Spleen (tissue), 13 donors: ENCODE measurements around the gene LTF. TPM values are rescaled to one million over a fixed set of nuclear protein-coding genes. Genes with fewer than 3 reads are reported as not detected.

ENCODE experiments used
- DNase-seq: peaks from one replicate; pipeline ENCODE4 v3.0.0-alpha.2; 2020
- H3K27ac ChIP-seq, 8 donors: fragments of 200-600 bp; sonication (generic) in 7 of 8; 1 replicate in 4 of 8; 2 replicates in 4 of 8; pipeline versions ENCODE4 v1.5.0 to v1.8.0; 2016 to 2021; ENCODE audit warnings: inconsistent platforms in 4 of 8, mild to moderate bottlenecking in 4 of 8, moderate library complexity in 1 of 8
- H3K27me3 ChIP-seq, 7 donors: fragments of 200-600 bp; sonication (generic) in 6 of 7; replicated peaks in 1 of 7; 1 replicate in 4 of 7; 2 replicates in 3 of 7; pipeline versions ENCODE4 v1.5.0 to v1.8.0; 2016 to 2021; ENCODE audit warnings: inconsistent platforms in 3 of 7, mild to moderate bottlenecking in 1 of 7
- H3K36me3 ChIP-seq, 6 donors: fragments of 200-600 bp; sonication (generic) in 5 of 6; 1 replicate in 4 of 6; 2 replicates in 2 of 6; pipeline versions ENCODE4 v1.5.0 to v1.8.0; 2016 to 2021; ENCODE audit warnings: inconsistent platforms in 2 of 6
- H3K4me1 ChIP-seq, 6 donors: fragments of 200-600 bp; sonication (generic) in 5 of 6; 1 replicate in 3 of 6; 2 replicates in 3 of 6; pipeline versions ENCODE4 v1.5.0 to v1.8.0; 2016 to 2021; ENCODE audit warnings: inconsistent platforms in 3 of 6
- H3K4me3 ChIP-seq, 8 donors: fragments of 200-600 bp; sonication (generic) in 7 of 8; 1 replicate in 4 of 8; 2 replicates in 4 of 8; pipeline versions ENCODE4 v1.5.0 to v1.8.0; 2016 to 2021; ENCODE audit warnings: inconsistent platforms in 4 of 8, mild to moderate bottlenecking in 4 of 8, moderate library complexity in 2 of 8
- H3K9me3 ChIP-seq, 8 donors: fragments of 200-600 bp; sonication (generic) in 7 of 8; 1 replicate in 4 of 8; 2 replicates in 4 of 8; pipeline versions ENCODE4 v1.5.0 to v1.8.0; 2016 to 2021; ENCODE audit warnings: inconsistent platforms in 4 of 8
- POLR2A ChIP-seq, 3 donors: fragments of 450-650 bp; IDR thresholded peaks; one replicate each; pipeline ENCODE4 v1.5.1; 2017; ENCODE audit warnings: antibody characterized with exemption in 3 of 3, mild to moderate bottlenecking in 1 of 3
- POLR2AphosphoS5 ChIP-seq, 3 donors: sonication (generic); formaldehyde crosslinking; IDR thresholded peaks; one replicate each; pipeline ENCODE4 v1.5.1; 2017; ENCODE audit warnings: antibody characterized with exemption in 3 of 3
- WGBS, 5 donors: extraction: QIAGEN DNeasy Blood & Tissue Kit in 3 of 5; methylation state at CpG; one replicate each; pipeline versions ENCODE4 v1.1.5 to v1.1.7; 2013 to 2018; 5-methylcytosine and 5-hydroxymethylcytosine counted together
- intact Hi-C: fragments of 100-400 bp; cut with DNase I; formaldehyde crosslinking; loops from one replicate; pipeline ENCODE4 v1.15.0; 2023; ENCODE audit warnings: low total_unique reads
- long read RNA-seq, 2 donors: transcript quantifications; one replicate each; lab custom pipeline, GENCODE V29; 2026
- polyA plus RNA-seq, 3 donors: library from polyadenylated mRNA; stranded (reverse); fragments of 200-250 nt; gene quantifications; one replicate each; pipeline ENCODE4 v1.2.1, GENCODE V29; 2013
- total RNA-seq, 7 donors: library from RNA; depleted of rRNA in 3 of 7; stranded (reverse); fragments of >200 nt in 3 of 7; fragmentation: NEBNext Ultra II Directional in 4 of 7; extraction: Animal tissue kit (Norgen Biotek cat#: 25700) in 4 of 7; gene quantifications; one replicate each; pipeline versions ENCODE4 v1.1.0 to v1.2.1, GENCODE V29; 2016 to 2021
- TF ChIP-seq, protein P1 (sequence below), 11 experiments: fragments of 200-600 bp in 7 of 11; fragments of 450-650 bp in 4 of 11; sonication (generic) in 4 of 11; IDR thresholded peaks in 8 of 11; conservative IDR thresholded peaks in 3 of 11; 1 replicate in 7 of 11; 2 replicates in 4 of 11; pipeline versions ENCODE4 v1.4.0 to v1.8.0; 2016 to 2021; ENCODE audit warnings: antibody characterized with exemption in 11 of 11, inconsistent platforms in 4 of 11, mild to moderate bottlenecking in 1 of 11
- donor health status: healthy with polysubstance abuse.
- donor health status: DM: no; HTN: no; CAD: no; lungs with moderate emphysema.
- donor health status: DM: no; HTN: no; CAD: no.
- donor health status: Bipolar disorder and iron deficiency.
- donor health status: healthy.
- donor health status: DM: no; HTN: no; CAD: no.
- donor health status: DM: yes; HTN: yes; CAD: no.

Gene LTF
- 100 to 1,000 TPM in 3 of 7 donors, 10 to 100 TPM in 4; 48.2 to 598 (median 63.2) TPM for total RNA-seq
- polyA plus RNA-seq: 10 to 100 TPM; 15.2 to 34.7 (median 16.7) TPM
- long read RNA-seq, donor 1, partial matches to known transcripts: 8 of 9 reads
- long read RNA-seq, donor 1, other reads (novel, unspliced or antisense): 0 of 9 reads
- long read RNA-seq, donor 2, partial matches to known transcripts: 0 of 1 reads
- long read RNA-seq, donor 2, other reads (novel, unspliced or antisense): 0 of 1 reads

GRCh38 chr3:46464326-46465195, at the start of gene LTF:
Gene LTF (minus strand): TSS chr3:46464905. CDS start chr3:46464867, 38 bp downstream.
- no peaks in the 10 kb centered on the region for H3K9me3 ChIP-seq
- peaks cover 7 to 95% (median 32%) of the 10 kb centered on the region in 6 donors for H3K4me1 ChIP-seq
- peaks cover 0 to 2% (median 0%) of the 10 kb centered on the region in 6 donors for H3K36me3 ChIP-seq
- H3K4me3 ChIP-seq: peak within 1 kb of the TSS in 5 of 8 donors; percentile 31 to 67 (median 39)
- WGBS, 5 donors: 32 to 49% (median 41%) methylated on average over 26 to 44 of the region's 44 CpGs
- TF ChIP-seq POLR2A (IDR thresholded peaks at IDR 0.05) (no peak), POLR2AphosphoS5 (IDR thresholded peaks at IDR 0.05) (no peak)
- TF ChIP-seq, protein P1, sequence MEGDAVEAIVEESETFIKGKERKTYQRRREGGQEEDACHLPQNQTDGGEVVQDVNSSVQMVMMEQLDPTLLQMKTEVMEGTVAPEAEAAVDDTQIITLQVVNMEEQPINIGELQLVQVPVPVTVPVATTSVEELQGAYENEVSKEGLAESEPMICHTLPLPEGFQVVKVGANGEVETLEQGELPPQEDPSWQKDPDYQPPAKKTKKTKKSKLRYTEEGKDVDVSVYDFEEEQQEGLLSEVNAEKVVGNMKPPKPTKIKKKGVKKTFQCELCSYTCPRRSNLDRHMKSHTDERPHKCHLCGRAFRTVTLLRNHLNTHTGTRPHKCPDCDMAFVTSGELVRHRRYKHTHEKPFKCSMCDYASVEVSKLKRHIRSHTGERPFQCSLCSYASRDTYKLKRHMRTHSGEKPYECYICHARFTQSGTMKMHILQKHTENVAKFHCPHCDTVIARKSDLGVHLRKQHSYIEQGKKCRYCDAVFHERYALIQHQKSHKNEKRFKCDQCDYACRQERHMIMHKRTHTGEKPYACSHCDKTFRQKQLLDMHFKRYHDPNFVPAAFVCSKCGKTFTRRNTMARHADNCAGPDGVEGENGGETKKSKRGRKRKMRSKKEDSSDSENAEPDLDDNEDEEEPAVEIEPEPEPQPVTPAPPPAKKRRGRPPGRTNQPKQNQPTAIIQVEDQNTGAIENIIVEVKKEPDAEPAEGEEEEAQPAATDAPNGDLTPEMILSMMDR (IDR thresholded peaks at IDR 0.05 in 8 of 11, conservative IDR thresholded peaks at IDR 0.05 in 3 of 11): no peak
- peak within 1 kb of the TSS in 7 of 8 donors; percentile 20 to 83 (median 73) for H3K27ac ChIP-seq
- H3K27me3 ChIP-seq: peaks cover 0 to 33% (median 10%) of the 10 kb centered on the region in 7 donors
- peak; percentile 77 for DNase-seq
- intact Hi-C loops: no loop called here

DNA sequence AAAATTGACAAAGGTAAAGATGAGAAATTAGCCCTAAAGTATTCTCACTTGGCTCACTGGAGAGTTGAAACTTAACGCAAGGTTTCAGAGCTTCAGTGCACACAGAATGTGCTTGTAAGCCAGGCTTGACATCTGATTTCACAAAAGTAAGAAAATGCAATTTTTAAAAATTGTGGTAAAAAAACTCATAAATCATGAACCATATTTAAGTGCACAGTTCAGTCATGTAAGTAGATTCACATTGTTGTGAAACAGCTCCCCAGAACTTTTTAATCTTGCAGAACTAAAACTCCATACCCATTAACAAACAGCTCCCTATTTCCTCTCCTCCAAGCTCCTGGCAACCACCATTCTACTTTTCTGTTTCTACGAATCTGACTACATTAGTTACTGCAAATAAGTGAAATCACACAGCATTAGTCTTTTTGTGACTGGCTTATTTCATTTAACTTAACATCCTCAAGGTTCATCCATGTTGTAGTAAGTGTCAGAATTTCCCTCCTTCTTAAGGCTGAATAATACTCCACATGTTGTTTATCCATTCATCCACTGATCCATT, 47.6 kb upstream of the LTF start:
- intact Hi-C loops: no loop called here
- Histone ChIP-seq H3K36me3 (no peaks in the 10 kb centered on the region), H3K4me3 (no peak overlapping the region), H3K4me1 (no peaks in the 10 kb centered on the region), H3K27me3 (no peaks in the 10 kb centered on the region), H3K27ac (no peak overlapping the region), H3K9me3 (no peaks in the 10 kb centered on the region)
- DNase-seq: no peak
- 83 to 88% (median 86%) methylated on average over 2 of the region's 2 CpGs for WGBS, 5 donors
- TF ChIP-seq, protein P1 (IDR thresholded peaks at IDR 0.05 in 8 of 11, conservative IDR thresholded peaks at IDR 0.05 in 3 of 11): no peak
- TF ChIP-seq POLR2A (IDR thresholded peaks at IDR 0.05) (no peak), POLR2AphosphoS5 (IDR thresholded peaks at IDR 0.05) (no peak)

DNA sequence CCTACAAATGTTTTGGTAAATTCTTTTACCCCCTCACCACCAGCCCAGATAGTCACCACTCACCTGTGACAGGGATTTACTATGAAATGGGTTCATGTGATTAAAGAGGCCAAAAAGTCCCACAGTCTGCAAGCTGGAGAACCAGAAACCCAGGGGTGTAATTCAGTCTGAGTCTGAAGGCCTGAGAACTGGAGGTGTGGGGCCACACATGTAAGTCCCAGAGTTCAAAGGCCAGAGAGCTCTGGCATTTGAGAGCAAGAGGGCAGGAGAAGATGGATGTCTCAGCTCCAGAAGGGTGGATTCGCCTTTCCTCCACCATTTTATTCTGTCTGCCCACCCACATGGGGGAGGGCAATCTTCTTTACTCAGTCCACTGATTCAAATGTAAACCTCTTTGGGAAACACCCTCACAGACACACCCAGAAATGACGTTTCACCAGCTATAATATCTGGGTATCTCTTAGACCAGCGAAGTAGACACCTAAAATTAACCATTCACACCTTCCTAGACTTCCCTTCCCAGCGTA, 45.0 kb upstream of the LTF start:
- DNase-seq: no peak
- Histone ChIP-seq H3K27me3 (no peaks in the 10 kb centered on the region), H3K27ac (no peak overlapping the region), H3K4me3 (no peak overlapping the region), H3K36me3 (no peaks in the 10 kb centered on the region), H3K4me1 (no peaks in the 10 kb centered on the region), H3K9me3 (no peaks in the 10 kb centered on the region)
- TF ChIP-seq POLR2AphosphoS5 (IDR thresholded peaks at IDR 0.05) (no peak), POLR2A (IDR thresholded peaks at IDR 0.05) (no peak)
- TF ChIP-seq, protein P1 (IDR thresholded peaks at IDR 0.05 in 8 of 11, conservative IDR thresholded peaks at IDR 0.05 in 3 of 11): no peak
- 65 to 90% (median 82%) methylated on average over 4 of the region's 4 CpGs for WGBS, 5 donors
- intact Hi-C loops: no loop called here
